ENCODE measurements around the gene LDHA.

DNA sequence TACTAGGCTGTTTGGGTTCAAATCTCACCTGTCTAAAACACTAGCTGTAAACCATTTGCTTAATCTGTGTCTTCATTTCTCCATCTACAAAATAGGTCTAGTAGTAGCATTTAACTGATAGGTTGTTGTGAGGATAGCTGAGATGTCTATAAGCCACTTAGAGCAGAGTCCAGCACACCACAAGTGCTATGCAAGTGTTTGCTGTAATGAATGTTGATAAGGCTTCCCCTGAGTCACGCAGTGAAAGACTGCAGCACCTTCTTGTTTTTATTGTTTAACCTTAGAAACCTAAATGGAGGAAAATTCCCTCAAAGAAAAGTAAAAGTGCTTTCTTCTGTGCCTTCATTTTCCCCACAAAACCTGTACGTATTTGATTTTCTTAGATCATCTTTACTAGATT is 23.1 kb upstream of the LDHA start:
- TF ChIP-seq, protein P1, sequence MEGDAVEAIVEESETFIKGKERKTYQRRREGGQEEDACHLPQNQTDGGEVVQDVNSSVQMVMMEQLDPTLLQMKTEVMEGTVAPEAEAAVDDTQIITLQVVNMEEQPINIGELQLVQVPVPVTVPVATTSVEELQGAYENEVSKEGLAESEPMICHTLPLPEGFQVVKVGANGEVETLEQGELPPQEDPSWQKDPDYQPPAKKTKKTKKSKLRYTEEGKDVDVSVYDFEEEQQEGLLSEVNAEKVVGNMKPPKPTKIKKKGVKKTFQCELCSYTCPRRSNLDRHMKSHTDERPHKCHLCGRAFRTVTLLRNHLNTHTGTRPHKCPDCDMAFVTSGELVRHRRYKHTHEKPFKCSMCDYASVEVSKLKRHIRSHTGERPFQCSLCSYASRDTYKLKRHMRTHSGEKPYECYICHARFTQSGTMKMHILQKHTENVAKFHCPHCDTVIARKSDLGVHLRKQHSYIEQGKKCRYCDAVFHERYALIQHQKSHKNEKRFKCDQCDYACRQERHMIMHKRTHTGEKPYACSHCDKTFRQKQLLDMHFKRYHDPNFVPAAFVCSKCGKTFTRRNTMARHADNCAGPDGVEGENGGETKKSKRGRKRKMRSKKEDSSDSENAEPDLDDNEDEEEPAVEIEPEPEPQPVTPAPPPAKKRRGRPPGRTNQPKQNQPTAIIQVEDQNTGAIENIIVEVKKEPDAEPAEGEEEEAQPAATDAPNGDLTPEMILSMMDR (IDR thresholded peaks at IDR 0.05), result no peak
- TF ChIP-seq, protein P2, sequence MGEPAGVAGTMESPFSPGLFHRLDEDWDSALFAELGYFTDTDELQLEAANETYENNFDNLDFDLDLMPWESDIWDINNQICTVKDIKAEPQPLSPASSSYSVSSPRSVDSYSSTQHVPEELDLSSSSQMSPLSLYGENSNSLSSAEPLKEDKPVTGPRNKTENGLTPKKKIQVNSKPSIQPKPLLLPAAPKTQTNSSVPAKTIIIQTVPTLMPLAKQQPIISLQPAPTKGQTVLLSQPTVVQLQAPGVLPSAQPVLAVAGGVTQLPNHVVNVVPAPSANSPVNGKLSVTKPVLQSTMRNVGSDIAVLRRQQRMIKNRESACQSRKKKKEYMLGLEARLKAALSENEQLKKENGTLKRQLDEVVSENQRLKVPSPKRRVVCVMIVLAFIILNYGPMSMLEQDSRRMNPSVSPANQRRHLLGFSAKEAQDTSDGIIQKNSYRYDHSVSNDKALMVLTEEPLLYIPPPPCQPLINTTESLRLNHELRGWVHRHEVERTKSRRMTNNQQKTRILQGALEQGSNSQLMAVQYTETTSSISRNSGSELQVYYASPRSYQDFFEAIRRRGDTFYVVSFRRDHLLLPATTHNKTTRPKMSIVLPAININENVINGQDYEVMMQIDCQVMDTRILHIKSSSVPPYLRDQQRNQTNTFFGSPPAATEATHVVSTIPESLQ (CRISPR knock-in tag; IDR thresholded peaks at IDR 0.05), result no peak
- no peak for TF ChIP-seq TP53 (CRISPR knock-in tag; IDR thresholded peaks at IDR 0.05)

All from WTC11 (cell line).